ENCODE results near the gene MGAT4A. TPM values are rescaled to one million over a fixed set of nuclear protein-coding genes. Genes with fewer than 3 reads are reported as not detected.

Gene MGAT4A
- total RNA-seq, 1 donor from 2014 or later = 3.2 TPM

GRCh38 chr2:98592565-98592964, 138.4 kb downstream of the MGAT4A start:
- no peaks in the 10 kb centered on the region for H3K27me3 ChIP-seq (ENCODE audit: control insufficient read depth, insufficient read depth, low read length)
- no peak for DNase-seq (ENCODE audit: low read depth)
- no peak overlapping the region for H3K4me3 ChIP-seq (ENCODE audit: low read depth, low read length)
- no peak for TF ChIP-seq CTCF (IDR thresholded peaks at IDR 0.05; ENCODE audit: insufficient read depth, low read length, poor library complexity, severe bottlenecking)
- H3K36me3 ChIP-seq (ENCODE audit: control insufficient read depth, insufficient read depth, low read length) = no peaks in the 10 kb centered on the region

GRCh38 chr2:98589489-98589888, 141.4 kb downstream of the MGAT4A start:
- no peak for TF ChIP-seq CTCF (IDR thresholded peaks at IDR 0.05; ENCODE audit: insufficient read depth, low read length, poor library complexity, severe bottlenecking)
- Histone ChIP-seq H3K36me3 (ENCODE audit: control insufficient read depth, insufficient read depth, low read length) (no peaks in the 10 kb centered on the region), H3K27me3 (ENCODE audit: control insufficient read depth, insufficient read depth, low read length) (no peaks in the 10 kb centered on the region), H3K4me3 (ENCODE audit: low read depth, low read length) (no peak overlapping the region)
- DNase-seq (ENCODE audit: low read depth) = no peak

GRCh38 chr2:98588880-98589431, 142.0 kb downstream of the MGAT4A start:
- DNase-seq (ENCODE audit: low read depth) = no peak
- no peak for TF ChIP-seq CTCF (IDR thresholded peaks at IDR 0.05; ENCODE audit: insufficient read depth, low read length, poor library complexity, severe bottlenecking)
- H3K4me3 ChIP-seq (ENCODE audit: low read depth, low read length) = no peak overlapping the region

GRCh38 chr2:98586551-98587140, 144.3 kb downstream of the MGAT4A start:
- TF ChIP-seq CTCF (IDR thresholded peaks at IDR 0.05; ENCODE audit: insufficient read depth, low read length, poor library complexity, severe bottlenecking) = no peak
- Histone ChIP-seq H3K4me3 (ENCODE audit: low read depth, low read length) (no peak overlapping the region), H3K36me3 (ENCODE audit: control insufficient read depth, insufficient read depth, low read length) (no peaks in the 10 kb centered on the region), H3K27me3 (ENCODE audit: control insufficient read depth, insufficient read depth, low read length) (no peaks in the 10 kb centered on the region)
- no peak for DNase-seq (ENCODE audit: low read depth)

More at GRCh38 chr2:98588880-98589431, 142.0 kb downstream of the MGAT4A start:
- Histone ChIP-seq H3K36me3 (ENCODE audit: control insufficient read depth, insufficient read depth, low read length) (no peaks in the 10 kb centered on the region), H3K27me3 (ENCODE audit: control insufficient read depth, insufficient read depth, low read length) (no peaks in the 10 kb centered on the region)

- DNase-seq (ENCODE audit: low read depth) = no peak
- Histone ChIP-seq H3K27me3 (ENCODE audit: control insufficient read depth, insufficient read depth, low read length) (no peaks in the 10 kb centered on the region), H3K36me3 (ENCODE audit: control insufficient read depth, insufficient read depth, low read length) (no peaks in the 10 kb centered on the region), H3K4me3 (ENCODE audit: low read depth, low read length) (no peak overlapping the region)
- no peak for TF ChIP-seq CTCF (IDR thresholded peaks at IDR 0.05; ENCODE audit: insufficient read depth, low read length, poor library complexity, severe bottlenecking)
Observed at GRCh38 chr2:98585386-98585785, 145.5 kb downstream of the MGAT4A start.
